Astrocyte of the spinal cord (primary cell): Measurements from ENCODE around the gene ARHGEF3.

ENCODE experiments used
- DNase-seq: peaks from one replicate; pipeline ENCODE4 v3.0.0; 2011; ENCODE audit warnings: low read depth, low spot score
- H3K4me3 ChIP-seq: 2 replicates; pipeline ENCODE4 v1.5.1; 2011; ENCODE audit warnings: low read depth, mild to moderate bottlenecking, low read length, moderate library complexity
- in situ Hi-C: cut with HindIII; loops from 2 replicates; pipeline ENCODE4 v1.10.0; 2017; ENCODE audit warnings: low sequenced_read_pairs
- TF ChIP-seq, protein P1 (sequence below): IDR thresholded peaks from 2 replicates; pipeline ENCODE4 v1.5.1; 2012; ENCODE audit warnings: low read depth, mild to moderate bottlenecking, low read length, inconsistent platforms

The ARHGEF3 gene

DNA sequence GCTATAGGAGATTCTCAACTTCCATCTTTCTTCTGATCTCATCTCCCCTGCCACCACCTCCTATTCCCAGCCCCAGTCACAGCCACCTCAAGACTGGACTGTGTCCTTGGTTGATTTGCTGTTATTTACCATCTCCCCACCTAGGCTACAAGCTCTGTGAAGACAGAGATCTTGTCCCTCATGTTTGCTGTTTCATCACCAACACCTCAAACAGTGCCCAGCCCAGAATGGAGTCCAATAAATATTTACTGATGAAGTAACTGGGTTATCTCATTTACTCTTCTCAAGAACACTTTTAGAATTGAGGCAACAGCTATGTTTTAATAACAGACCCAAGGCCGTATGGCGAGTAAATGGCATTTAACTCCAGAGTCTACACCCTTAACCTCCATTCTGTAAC, 29.1 kb upstream of the ARHGEF3 start:
- no peak overlapping the region for H3K4me3 ChIP-seq
- in situ Hi-C loops, result no loop called here
- no peak for DNase-seq
- TF ChIP-seq, protein P1, sequence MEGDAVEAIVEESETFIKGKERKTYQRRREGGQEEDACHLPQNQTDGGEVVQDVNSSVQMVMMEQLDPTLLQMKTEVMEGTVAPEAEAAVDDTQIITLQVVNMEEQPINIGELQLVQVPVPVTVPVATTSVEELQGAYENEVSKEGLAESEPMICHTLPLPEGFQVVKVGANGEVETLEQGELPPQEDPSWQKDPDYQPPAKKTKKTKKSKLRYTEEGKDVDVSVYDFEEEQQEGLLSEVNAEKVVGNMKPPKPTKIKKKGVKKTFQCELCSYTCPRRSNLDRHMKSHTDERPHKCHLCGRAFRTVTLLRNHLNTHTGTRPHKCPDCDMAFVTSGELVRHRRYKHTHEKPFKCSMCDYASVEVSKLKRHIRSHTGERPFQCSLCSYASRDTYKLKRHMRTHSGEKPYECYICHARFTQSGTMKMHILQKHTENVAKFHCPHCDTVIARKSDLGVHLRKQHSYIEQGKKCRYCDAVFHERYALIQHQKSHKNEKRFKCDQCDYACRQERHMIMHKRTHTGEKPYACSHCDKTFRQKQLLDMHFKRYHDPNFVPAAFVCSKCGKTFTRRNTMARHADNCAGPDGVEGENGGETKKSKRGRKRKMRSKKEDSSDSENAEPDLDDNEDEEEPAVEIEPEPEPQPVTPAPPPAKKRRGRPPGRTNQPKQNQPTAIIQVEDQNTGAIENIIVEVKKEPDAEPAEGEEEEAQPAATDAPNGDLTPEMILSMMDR, result no peak

DNA sequence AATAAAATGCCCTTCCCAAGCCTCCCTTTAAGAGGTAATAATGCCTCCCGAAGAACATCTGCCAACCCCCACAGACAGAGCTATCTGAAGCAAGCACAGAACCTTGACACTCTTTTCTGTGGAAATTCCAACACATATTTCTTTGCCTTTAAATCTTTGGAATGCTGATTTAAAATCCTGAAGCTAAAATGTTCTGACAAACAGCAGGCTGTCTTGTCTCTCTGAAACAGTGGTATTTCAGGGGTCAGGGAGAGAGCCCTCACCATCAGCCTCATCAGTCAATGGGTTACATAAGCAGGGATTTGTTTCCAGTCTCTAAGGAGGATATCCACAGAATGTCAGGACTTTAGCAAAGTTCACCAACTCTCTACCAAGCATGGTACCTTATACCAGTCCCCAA, 27.8 kb upstream of the ARHGEF3 start:
- DNase-seq, result no peak
- in situ Hi-C loops, result no loop called here

DNA sequence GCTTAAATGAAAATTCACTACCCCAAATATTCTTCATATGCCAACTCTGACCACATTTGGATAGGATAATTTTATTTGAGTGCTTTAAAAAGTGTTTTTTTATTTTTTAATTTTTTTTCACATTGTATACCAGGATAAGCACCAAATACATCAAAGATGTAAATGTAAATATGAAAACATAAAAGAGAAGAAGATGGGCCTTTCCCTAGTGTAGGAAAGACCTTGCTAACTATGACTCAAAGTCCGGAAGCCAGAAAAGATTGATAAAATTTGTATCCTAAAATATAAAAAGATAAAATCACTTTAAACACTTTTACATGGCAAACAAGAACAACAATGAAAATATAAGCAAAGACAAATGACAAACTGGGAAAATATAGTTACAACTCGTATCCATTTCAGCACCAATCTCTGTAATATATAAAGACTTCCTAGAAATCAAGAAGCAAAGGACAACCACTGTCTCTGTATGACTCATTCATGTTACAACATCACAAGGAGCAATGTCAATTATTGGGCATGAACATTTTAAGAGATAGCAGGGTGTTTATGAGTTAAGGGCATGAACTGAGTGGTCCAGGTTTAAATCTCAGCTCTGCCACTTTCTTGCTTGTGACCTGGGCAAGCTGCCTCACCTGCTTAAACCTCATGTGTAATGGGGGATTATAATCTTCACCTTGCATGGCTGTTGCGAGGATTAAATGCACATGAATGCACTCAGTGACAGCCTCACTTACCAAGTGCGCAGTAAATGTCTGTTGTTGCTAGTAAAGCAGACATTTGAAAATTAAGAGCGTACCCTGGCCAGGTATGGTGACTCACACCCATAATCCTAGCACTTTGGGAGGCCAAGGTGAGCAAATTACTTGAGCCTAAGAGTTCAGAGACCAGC, 25.3 kb upstream of the ARHGEF3 start:
- no peak for DNase-seq
- TF ChIP-seq, protein P1, result no peak
- no peak overlapping the region for H3K4me3 ChIP-seq
- in situ Hi-C loops, result no loop called here

More for the DNA sequence above, 27.8 kb upstream of the ARHGEF3 start:
- TF ChIP-seq, protein P1, result no peak
- no peak overlapping the region for H3K4me3 ChIP-seq

DNA sequence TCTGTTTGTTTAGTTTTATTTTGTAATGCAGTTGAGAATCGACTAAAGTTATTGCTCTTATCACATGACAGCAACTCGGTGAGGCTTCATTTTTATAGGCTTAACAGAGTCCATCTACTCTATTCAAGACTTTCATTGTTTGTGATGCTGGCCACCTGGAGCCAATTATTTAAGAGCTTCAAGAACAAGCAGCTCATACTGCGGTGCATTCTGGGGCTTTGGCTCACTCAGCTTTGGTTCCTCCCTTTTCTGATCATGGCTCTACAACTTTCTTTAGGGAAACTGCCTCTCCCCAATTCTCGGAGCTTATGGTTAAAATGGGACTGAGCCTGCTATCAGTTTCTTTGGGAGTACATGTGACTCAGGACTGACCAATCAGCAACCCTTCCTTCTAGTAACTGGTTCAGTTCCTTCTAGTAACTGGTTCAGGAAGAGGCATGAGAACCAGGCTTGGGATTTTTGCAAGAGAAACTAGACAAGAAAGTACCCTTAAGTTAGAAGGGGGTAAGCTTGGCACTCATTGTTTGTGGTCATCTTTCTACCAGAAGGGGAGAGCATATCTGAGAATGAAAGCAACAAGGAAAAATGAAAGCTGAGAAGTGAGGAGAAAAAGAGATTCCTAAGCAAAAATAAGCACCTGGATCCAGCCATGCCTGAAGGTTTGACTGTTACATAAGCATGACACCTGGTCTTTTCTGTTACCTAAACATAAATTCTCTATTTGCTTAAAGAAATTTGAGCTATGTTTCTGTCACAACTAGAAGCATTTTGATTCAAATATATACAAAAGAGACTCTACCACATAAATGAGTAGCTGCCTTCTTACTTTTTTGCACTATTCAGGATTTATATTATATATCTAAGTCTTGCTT, 24.1 kb upstream of the ARHGEF3 start:
- DNase-seq, result no peak
- in situ Hi-C loops, result no loop called here
- H3K4me3 ChIP-seq, result no peak overlapping the region
- TF ChIP-seq, protein P1, result no peak

DNA sequence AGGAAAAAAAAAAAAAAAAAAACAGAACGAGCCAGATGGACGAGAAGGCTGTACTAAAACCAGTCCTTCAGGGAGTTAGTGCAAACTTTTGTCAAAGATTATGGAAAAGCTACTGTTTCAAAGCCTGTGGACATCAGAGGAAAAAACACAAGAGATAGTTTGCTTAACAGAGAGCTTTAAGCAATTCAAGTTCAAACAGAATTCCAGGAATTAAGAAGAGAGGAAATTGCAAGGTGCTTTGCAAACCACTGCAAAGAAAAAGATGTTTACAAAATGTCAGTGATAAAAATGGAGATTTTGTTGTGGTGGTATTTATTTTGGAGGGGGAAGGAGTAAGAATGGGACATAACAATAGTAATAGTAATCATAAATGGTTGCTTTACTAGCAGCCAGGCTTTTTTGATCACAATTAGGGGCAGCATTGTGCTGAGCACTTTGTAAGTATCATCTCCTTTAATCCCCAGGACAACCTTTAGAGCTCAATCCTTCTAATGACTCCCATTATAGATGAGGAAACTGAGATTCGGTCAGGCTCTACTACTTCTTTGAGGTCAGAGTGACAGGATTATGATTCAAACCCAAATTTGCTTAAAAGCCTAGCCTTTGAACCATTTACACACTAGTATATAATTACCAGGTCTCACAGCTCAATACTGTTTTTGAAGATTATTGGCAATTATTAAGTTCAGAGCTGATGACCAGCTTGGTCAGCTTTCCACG, 22.4 kb upstream of the ARHGEF3 start:
- in situ Hi-C loops, result no loop called here
- TF ChIP-seq, protein P1, result no peak
- no peak overlapping the region for H3K4me3 ChIP-seq
- DNase-seq, result no peak

DNA sequence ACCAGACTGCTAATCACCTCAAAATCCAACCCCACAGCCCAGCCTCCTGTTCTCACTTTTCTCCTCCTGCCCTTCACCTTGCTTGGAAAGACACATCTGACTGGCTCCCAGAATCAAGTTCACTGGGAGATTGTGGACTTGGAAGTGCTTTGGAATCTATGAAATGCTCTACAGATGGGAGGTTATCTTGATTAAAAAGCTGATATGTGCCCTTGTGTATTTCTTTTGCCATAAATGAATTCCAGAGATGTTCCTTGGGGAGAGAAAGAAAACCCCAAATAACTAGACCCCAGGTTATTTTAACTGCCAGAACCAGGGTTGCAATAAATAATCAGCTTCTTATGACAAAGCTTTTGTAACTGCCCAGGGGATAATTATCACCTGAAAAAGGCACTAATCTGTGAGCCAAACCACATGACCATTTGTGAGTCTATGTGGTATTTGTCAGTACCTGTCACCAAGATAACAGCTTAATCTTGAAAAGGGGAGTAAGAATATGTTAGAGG, 21.7 kb upstream of the ARHGEF3 start:
- no peak overlapping the region for H3K4me3 ChIP-seq
- TF ChIP-seq, protein P1, result no peak

More for the DNA sequence above, 21.7 kb upstream of the ARHGEF3 start:
- in situ Hi-C loops, result no loop called here
- no peak for DNase-seq
